C4-2B (cell line): Measurements from ENCODE around the gene CHCHD6.

Experiments
- H3K27ac ChIP-seq: fragments of 450-650 bp; 2 replicates; pipeline ENCODE4 v1.5.1; 2017
- ZFX ChIP-seq: fragments of 450-650 bp; IDR thresholded peaks from 2 replicates; pipeline ENCODE4 v1.6.1; 2017
- TF ChIP-seq, protein P1 (sequence below): fragments of 450-650 bp; conservative IDR thresholded peaks from 2 replicates; pipeline ENCODE4 v1.5.1; 2017; ENCODE audit warnings: mild to moderate bottlenecking

CHCHD6 gene

DNA sequence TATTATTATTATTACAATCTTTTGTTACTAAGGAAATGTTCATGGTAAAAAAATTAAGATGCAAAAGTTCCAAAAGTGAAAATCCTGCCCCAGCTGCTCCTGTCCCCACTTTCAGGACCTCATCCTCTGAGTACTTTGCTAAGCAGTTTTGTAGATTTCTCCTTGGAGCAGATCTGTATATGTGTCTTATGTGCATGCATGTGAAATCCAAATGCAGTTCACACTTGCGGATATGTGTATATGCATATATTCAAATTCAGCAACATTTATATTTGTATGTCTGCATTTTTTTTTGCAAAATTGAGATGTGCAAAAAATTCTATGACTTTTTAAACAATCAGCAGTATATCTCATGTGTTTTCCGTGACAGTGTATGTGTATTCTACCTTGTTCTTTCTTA, 19.2 kb downstream of the CHCHD6 start:
- no peak overlapping the region for H3K27ac ChIP-seq
- TF ChIP-seq, protein P1, sequence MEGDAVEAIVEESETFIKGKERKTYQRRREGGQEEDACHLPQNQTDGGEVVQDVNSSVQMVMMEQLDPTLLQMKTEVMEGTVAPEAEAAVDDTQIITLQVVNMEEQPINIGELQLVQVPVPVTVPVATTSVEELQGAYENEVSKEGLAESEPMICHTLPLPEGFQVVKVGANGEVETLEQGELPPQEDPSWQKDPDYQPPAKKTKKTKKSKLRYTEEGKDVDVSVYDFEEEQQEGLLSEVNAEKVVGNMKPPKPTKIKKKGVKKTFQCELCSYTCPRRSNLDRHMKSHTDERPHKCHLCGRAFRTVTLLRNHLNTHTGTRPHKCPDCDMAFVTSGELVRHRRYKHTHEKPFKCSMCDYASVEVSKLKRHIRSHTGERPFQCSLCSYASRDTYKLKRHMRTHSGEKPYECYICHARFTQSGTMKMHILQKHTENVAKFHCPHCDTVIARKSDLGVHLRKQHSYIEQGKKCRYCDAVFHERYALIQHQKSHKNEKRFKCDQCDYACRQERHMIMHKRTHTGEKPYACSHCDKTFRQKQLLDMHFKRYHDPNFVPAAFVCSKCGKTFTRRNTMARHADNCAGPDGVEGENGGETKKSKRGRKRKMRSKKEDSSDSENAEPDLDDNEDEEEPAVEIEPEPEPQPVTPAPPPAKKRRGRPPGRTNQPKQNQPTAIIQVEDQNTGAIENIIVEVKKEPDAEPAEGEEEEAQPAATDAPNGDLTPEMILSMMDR: no peak
- no peak for TF ChIP-seq ZFX

DNA sequence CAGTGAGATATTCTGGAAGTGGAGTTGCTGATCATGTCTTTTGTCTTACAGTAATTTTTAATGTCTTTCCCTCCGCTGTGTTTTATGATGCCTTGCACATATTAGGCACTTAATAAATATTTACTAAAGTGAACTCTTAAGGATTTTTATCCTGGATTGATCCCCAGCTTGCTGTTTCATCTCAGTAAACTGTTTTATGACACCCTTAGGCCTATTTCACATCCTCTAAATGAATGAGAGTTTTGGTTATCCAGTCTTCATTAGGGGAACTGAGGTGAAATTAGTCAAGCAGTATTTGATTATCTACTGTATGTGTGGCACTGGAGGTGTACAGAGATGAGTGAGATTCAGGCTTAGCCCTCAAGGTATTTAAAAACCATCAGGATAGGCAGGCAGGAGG, 19.8 kb downstream of the CHCHD6 start:
- no peak for TF ChIP-seq ZFX
- TF ChIP-seq, protein P1: no peak
- H3K27ac ChIP-seq: no peak overlapping the region

DNA sequence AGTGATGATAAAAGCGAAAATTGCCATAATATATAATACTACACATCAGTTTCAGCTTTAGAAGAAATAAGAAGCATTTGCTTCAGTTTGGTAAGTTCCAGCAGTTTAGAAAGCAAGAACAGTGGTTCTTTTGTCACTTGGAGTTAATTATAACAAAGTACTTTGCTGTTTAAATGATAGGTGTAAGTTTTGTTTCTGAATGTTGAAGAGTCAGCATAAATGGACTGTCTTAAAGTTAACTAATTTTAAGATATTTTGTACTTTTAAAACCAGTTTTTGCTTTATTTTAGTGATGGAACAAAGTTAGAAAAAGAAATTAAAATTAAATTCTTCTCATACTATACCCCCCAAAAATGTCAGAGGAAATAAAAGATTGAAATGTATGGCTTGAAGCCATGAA, 24.6 kb downstream of the CHCHD6 start:
- TF ChIP-seq ZFX: no peak
- TF ChIP-seq, protein P1: no peak
- H3K27ac ChIP-seq: no peak overlapping the region

DNA sequence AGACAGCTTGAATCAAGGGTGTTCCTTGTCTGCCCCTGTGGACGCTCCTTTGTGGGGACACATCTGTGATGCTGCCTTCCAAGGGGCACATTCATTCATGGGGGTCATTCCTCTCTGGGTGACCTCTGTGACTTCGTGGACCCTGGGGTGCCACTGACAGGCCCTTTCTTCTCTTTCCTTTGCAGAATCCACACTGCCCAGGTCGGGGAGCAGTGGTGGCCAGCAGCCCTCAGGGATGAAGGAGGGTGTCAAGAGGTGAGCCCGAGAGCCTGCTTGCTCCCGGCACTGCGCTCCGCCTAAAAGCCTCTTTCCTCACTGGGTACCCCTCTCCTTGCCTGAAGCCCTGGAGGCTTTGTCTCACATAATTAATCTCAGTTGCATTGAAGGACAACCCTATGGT, 26.3 kb downstream of the CHCHD6 start:
- TF ChIP-seq ZFX: no peak
- TF ChIP-seq, protein P1: no peak
- no peak overlapping the region for H3K27ac ChIP-seq

DNA sequence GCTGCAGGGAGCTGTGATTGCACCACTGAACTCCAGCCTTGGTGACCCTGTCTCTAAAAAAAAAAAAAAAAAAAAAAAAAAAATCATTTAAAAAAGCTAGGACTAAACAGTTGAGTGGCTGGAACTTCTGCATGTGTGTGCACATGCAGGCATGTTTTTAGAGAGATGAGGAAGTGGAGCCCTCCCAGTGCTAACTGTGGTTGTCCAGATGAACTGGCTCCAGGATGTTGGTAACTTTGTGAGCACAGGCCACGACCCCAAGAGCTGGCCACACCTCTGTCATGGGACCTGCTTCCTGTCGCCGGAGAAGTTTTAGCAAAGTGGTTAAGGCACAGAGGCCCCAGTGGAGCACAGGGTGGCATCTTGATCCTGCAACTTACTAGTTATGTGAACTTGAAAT, 27.0 kb downstream of the CHCHD6 start:
- no peak overlapping the region for H3K27ac ChIP-seq
- TF ChIP-seq ZFX: no peak
- TF ChIP-seq, protein P1: no peak

DNA sequence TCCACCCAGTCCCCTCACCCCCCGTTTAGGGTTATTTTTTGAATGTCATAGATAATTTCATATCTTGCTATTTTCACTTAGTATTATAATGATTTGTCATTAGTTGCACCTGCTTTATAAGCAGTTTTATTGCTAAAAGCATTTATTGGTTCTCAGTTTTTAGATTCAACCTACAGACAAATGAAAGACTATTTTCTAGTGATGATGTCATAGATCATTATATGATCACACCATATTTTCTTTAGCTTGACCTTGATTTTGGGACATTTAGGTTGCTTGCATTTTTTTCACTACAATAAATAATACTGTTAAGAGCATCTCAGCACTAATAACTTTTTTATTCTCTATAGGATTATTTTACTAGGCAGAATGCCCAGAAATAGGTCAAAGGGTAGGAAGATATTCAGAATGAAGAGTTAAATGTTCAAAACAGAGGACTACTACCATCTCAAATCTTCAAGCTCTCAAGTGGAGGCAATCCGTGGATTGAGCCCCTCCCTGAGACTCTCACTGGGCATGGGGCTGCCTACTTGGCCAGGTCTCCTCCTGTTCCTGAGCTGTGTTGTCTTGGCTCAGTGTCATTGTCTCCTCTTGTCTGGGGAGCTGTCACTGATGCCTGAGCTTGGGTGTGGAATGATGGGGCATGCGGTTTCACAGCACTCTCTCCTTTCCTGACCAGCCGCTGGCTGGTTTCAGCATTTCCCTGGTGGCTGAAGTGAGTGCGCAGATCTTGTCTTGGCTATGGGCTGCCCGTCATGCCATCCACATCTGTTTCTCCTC, 28.4 kb downstream of the CHCHD6 start:
- no peak overlapping the region; the same call in 1 of the 2 replicates for H3K27ac ChIP-seq
- TF ChIP-seq, protein P1: no peak
- TF ChIP-seq ZFX: no peak

DNA sequence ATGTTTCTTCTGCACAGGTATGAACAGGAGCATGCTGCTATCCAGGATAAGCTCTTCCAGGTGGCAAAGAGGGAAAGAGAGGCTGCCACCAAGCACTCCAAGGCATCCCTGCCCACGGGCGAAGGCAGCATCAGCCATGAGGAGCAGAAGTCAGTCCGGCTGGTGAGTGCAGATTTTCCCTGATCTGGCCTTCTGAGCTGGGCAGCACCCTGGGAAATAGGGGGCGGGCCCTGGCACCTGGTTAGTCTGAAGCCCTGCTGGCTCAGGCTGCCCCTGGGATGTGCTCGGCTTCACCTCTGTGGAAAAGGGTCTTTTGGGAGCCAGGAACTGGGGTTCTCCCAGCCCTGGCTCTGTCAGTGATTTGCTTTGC, 29.0 kb downstream of the CHCHD6 start:
- TF ChIP-seq, protein P1: no peak
- H3K27ac ChIP-seq: no peak overlapping the region; the same call in 1 of the 2 replicates
